ENCODE measurements around the gene ARMC12.

Gene ARMC12

DNA sequence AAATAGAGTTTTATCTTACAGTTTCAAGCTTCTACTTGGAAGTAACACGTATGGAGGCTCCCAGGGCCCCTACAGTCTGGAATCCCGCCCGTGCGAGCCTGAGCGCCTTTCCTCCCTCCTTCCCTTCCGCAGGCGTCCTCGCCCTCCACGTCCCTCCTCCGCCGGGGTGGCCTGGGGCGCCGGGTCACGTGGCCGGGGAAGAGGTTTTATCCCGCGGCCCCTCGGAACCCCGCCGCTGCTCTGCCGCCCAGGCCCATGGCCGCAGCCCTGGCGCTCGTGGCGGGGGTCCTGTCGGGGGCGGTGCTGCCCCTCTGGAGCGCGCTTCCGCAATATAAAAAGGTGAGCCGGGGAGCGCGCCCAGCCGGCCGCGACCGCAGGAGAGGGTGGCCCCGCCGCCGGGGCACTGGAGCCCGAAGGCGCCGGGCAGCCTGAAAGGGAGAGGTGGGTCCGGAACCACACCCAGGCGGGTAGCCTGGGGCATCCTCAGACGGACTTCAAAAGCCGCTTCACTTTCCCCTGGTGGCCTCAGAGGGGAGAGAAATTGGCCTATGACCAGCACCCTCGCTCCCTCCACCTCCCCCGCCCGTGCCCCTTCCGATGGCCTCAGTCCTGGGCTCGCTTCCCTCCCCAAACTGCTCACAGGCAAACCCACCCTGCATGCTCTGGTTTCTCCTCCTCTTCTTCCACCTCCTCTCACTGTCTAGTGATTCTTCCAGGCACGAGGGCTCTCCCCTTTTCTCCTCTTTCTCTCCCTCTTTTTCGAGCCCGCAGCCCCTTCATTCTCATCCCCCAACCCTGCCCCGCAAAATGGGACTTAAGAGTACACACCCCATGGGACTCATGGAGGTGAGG, 39.8 kb downstream of the ARMC12 start, which contains the start of gene CLPSL2:
CLPSL2 (plus strand) TSS at position 235 of the 852 bp plus-strand sequence; CDS start at position 256, 21 bp downstream.
- peak; percentile 36 for DNase-seq (ENCODE audit: low spot score)

DNA sequence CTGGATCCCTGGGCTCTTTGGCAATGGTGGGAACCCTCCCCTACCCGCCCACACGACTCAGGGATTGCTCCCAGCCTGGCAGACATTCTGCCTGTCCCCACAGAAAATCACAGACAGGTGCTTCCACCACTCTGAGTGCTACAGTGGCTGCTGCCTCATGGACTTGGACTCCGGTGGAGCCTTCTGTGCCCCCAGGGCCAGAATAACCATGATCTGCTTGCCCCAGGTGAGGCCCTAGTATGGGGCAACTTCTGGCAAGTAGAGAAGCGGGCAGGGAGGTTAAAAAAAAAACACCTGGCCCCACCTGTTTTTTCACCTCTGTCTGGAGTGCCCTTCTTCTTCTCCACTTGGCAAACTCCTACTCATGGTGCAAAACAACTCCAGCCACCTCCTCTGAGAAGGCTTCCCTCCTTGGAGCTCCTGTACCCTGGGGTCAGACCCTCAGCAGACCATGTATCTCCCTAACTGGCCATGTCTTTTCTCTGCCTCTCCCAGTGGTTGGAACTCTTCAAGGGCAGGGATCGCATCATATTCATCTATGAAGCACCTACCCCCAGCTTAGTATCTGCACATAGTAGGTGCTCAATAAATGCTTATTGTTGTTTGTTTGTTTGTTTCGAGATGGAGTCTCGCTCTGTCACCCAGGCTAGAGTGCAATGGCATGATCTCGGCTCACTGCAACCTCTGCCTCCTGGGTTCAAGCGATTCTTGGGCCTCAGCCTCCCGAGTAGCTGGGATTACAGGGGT, 40.7 kb downstream of the ARMC12 start:
- no peak for DNase-seq (ENCODE audit: low spot score)

DNA sequence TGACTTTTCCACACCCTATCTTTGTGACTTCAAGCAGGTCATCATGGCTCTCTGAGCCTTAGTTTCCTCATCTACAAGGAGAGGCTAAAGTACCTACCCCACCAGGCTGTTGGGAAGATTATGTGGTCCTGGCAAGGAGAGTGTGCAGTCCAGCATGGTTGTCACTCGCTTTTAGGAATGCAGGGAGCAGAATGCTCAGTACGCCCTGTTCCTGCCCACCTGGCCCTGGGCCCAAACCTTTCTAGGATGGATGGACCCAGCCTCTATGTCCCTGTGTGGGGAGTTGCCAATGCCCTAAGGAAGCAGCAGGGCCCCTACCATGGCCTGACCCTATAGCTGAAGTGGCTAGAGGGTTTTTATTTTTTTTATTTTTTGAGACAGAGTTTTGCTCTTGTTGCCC, 41.6 kb downstream of the ARMC12 start:
- no peak for DNase-seq (ENCODE audit: low spot score)

DNA sequence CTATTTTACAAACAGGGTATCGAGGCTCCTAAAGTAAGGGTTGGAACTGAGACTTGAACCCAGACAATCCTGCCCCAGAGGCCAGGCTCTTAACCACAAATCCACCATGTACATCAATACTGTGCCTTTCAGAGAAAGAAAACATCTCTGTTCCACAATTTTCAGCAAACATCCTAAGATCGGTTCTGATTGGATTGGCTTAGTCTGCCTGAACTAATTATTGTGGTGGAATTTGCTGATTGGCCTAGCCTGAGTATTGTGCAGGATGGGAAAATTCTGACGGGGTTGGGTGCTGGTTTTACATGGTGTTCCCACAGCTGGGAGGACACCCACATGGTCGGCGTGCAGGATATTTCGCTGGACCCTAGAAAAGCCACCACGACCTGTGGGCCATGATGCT, 43.9 kb downstream of the ARMC12 start, which contains the start of gene CLPSL1:
CLPSL1 (plus strand) TSS at position 301 of the 400 bp plus-strand sequence; CDS start at position 393, 92 bp downstream.
- no peak for DNase-seq (ENCODE audit: low spot score)

DNA sequence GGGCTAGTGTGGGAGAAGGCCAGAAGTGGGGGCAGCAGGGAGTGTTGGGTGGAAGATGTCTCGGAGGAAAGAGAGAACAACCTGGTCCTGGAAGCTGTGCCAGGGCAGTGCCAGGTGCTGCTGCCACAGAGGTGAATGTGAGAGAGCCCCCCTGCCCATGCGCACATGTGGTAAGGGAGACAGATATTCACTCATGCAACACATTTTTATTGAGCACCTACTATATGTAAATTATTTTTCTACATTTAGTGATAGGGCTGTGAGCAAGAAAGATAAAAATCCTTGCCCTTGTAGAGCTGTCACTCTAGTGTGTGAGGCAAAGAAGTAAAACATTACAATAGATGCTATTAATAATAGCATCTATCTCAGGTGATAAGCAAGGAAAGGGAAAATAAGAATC, 44.5 kb downstream of the ARMC12 start:
- no peak for DNase-seq (ENCODE audit: low spot score)

DNA sequence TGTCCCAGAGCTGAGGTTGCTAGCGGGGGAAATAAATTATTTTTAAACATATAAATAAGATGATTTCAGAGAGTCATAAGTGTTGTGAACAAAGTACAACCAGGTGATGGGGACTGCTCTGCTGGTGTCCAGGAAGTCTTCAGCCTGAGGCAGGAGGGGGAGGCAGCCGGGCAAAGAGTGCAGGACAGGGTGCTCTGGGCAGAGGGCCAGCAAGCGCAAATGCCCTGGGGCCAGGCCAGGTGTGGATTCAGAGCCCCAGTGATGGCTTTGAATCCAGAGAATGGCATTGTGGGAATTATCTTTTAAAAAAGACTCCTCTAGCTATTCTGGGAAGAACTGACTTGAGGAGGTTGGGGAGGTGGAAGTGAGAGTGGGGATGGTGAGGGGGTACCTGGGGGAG, 45.6 kb downstream of the ARMC12 start:
- DNase-seq (ENCODE audit: low spot score): no peak

DNA sequence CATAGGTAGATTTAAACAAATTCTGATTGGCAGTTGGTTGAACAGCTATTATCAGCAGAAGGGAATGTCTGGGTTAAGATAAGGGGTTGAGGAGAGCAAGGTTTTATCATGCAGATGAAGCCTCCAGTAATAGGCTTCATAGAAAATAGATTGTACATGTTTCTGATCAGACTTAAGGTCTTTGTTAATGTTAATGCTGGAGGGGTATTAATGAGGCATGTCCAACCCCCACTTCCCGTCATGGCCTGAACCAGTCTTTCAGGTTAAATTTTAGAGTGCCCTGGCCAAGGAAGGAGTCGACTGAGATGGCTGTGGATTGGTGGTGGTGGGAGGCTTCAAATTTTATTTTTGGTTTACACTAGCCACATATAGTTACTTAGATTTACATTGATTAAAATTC, 47.4 kb downstream of the ARMC12 start:
- no peak for DNase-seq (ENCODE audit: low spot score)

DNA sequence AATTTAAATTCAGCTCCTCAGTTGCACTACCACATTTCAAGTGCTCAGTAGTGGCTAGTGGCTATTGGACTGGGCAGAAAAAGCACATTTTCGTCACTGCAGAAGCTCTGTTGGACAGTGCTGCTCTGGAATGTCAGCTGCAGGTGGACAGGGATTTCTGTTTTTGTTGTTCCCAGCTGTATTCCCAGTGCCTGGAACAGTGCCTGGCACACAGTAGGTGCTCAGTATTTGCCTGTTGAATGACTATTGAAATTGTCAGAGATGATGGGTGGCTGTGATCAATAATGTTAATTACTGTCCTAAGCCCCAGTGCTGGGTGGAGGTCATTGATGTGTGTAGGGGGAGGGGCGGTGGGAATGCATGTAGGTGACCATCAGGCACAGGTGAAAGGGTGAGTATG, 49.4 kb downstream of the ARMC12 start:
- no peak for DNase-seq (ENCODE audit: low spot score)

DNA sequence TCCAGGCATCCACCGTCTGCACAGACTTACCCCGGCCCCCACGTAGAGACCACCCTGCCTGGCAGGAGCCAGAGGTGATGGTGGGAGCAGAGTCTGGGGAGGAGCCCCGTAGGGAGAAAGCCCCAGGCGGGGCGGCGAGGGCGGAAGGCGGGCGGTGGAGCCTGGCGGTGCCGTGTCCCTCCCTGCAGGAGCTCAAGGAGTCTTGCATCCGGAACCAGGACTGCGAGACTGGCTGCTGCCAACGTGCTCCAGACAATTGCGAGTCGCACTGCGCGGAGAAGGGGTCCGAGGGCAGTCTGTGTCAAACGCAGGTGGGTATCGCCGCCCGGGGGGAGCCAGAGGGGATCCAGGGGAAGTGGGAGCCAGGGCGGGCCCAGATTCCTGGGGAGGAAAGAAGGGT, 50.0 kb downstream of the ARMC12 start:
- DNase-seq (ENCODE audit: low spot score): no peak

DNA sequence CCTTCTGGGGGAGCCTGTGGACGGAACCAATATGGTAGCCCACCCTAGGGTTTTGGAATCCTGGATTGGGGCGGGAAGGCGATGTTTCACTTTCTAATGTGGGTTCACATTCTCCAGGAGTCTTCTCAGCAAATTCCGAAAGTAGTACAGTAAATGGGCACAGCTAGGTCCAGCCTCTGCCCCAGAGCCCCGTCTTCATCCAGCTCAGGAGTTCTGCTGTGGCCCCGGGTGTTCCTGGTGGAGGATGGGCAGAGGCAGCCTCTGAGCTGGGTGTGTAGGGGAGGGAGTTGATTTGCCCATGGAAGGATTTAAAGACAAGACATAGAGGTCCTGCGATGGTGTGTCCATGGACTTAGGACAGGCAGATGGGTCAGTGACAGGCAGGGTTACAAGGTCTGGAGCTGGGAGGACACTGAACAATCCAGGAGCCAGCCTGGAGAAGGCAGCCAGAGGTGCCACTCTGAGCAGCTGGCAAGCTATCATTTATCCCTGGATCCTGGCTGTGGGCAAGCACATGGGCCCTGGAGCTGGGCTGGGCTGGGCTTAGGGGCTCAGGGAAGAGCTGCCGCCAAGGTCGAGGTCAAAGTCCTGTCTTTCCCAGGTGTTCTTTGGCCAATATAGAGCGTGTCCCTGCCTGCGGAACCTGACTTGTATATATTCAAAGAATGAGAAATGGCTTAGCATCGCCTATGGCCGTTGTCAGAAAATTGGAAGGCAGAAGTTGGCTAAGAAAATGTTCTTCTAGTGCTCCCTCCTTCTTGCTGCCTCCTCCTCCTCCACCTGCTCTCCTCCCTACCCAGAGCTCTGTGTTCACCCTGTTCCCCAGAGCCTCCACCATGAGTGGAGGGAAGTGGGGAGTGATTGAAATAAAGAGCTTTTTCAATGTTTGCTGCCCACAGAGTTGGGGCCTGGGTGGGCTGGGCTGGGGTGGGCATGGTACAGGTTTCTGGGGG, 50.7 kb downstream of the ARMC12 start:
- DNase-seq (ENCODE audit: low spot score): no peak

DNA sequence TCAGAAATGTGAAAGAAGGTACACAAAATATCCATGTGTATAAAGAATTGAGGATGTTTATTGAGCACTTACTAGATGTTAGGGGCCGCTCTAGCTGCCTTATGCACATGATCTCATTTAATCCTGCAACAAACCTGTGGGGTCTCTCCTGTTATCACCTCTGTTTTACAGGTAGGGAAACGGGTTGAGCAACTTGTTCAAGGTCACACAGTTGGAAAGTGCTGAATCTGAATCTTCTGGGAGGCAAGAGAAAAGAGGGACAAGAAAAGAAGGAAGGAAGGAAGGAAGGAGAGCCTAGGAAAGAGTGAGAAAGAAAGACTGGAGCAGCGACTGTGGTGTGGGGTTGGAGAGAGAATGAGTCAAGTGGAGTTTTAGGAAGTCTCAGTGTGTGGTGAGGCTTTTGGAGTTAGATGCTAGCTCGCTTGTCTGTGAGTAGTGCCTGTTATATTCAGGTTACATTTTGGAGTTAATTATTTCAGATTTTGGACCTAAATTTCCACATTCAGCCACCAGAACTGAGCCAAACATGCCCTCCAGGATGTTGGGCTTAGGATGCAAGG, 51.7 kb downstream of the ARMC12 start:
- no peak for DNase-seq (ENCODE audit: low spot score)

DNA sequence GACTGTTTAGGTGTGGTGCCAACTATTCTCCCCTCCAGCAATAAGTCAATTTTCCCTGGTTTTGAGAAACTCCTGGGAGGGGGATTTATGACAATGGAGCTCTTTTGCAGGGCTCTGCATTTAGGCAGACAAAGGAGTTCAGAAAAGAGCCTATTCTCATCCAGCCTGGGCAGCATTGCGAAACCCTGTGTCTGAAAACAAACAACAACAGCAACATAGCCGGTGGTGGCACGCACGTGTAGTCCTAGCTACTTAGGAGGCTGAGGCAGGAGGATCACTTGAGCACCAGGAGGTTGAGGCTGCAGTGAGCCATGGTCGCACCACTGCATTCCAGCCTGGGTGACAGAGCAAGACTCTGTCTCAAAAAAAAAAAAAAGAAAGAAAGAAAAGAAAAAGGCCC, 53.9 kb downstream of the ARMC12 start:
- no peak for DNase-seq (ENCODE audit: low spot score)

DNA sequence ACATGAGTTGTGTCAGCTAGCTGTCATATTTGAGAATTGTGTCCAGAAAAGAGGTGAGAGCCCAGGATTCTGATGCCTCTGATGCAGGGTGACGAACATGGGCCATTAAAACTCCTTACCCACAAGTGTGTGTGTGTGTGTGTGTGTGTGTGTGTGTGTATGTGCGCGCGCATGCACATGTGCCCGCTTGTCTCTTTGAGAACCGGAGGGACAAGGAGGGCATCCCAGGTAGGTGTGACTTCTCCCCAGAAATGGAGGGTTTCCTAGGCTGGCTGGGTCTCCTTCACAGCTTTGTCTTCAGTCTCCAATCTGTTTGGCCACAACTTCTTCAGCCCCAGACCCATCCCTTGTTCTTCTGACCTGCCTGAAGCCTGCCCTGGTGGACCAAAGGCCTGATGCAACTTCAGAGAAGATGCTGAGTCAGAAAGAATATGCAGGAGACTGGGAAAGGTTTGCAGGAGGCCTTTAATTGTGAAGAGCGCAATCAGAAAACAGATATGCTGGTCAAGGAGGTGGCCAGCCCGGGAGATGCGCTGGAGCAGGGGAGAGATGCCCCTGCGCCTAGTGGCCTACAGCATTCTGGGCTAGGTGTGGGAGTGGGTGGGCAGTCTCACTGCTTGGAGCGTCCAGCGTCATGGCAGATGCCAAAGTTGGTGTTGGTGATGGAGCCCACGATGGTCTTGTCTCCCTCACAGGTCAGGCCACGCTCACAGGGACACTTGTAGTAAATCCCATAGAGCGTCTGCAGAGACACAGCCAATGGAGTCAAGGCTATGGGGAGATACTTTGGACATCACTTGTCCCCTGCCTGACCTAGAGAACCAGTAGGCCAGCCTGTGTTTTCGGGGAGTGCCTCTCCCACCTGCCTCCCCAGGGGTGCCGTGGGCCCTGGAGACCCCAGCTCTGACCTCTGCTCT, 58.0 kb downstream of the ARMC12 start:
- no peak for DNase-seq (ENCODE audit: low spot score)

DNA sequence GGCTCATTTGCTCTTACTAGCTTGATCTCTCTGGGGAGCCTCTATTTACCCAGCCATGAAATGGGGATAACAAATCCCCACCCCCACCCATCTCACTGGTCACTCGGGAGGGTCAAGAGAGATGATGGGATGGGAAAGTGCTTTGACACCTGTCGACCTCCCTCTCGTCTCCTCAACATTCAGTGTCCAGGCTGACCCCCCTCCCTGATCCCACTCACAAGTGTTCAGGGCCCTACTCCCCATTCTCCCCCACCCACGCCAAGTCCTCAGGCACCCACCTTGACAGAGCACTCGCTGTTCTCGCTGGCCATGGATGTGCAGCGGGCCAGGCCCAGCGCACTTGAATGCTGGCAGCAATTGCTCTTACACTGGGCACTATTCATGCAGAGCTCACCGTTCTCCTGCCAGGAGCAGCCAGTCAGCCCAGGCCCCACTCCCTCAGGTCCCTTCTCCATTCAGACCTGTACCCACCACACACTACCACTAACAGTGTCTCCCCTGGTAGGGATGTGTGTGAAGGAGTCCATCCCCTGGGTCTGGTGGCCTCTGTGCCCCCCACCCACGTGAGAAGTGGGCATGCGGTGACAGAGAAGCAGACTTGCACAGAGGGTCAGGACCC, 58.7 kb downstream of the ARMC12 start:
- DNase-seq (ENCODE audit: low spot score): no peak

DNA sequence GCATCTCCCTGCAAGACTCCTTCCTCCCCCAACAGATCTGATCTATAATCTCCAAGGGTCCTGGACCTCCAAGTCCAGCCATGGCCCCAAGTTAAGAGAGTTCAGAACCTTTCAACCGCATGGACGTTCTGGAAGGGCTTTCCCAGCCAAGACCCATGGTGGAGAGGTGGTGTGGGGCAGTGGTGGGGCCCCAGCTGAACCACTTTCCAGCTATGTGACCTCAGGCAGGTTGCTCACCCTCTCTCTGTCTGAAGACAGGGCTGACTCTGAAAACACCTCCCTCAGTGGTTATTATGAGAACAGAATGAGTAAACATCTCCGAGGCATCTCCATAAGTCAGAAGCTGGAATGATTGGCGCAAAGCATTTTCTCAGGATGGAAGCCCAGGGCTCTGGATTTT, 59.4 kb downstream of the ARMC12 start:
- DNase-seq (ENCODE audit: low spot score): no peak

DNA sequence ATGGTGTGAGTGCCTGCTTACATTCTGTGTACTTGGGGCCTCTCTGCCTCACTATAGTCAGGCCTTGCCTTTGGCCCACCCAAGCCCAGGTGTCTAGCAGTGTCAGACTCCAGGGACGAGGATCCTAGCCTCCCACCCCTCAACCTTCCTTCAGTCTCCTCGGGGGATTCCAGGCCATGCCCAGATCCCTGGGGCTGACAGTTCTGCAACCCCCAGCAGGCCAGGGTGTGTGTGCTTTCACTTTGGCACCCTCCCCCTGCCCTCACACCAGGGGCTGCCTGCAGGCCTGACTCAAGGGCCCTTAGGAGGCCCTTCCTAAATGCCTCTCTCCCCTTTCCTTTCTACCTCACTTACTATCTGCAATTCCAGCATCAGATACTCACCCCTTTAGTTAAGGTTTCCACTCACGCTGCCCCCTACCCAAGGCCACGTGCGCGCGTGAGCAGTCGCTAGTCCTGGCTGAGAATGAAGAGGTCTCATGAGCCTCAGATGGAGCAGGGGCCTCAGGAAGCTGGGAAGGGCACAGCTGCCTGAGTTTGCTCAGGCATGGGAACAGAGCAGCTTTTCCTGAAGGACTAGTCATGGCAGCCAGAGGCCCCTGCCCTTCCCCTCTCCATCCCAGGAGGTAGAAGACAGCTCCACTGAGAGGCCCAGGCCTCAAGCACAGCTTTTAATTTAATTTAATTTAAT, 61.1 kb downstream of the ARMC12 start:
- DNase-seq (ENCODE audit: low spot score): no peak

Data from SW480 (cell line).